ENCODE data around the gene HPS6. TPM values are rescaled to one million over a fixed set of nuclear protein-coding genes. Genes with fewer than 3 reads are reported as not detected.

Gene HPS6
- total and polyA plus RNA-seq, 12 donors, result 4.5 to 46.0 (median 20.4) TPM

DNA sequence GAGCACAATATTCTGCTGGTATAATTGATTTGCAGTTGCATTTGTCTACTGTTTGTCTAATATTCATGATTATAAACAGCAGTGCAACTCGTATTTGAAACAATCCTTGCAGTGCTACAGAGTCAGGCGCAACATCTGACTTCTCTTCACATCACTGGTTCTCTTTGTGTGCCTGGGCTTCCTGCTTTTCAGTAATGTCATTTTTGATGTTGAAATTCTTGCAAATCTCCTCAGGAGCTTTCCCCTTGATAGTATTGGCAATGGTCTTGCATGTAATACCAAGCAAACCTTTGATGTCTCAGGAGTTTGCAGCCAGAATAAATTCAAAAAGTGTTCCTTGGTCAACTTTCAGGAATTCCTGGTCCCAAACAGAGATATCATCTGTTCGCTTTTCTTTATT, 20.2 kb downstream of the HPS6 start:
- TF ChIP-seq, protein P1, sequence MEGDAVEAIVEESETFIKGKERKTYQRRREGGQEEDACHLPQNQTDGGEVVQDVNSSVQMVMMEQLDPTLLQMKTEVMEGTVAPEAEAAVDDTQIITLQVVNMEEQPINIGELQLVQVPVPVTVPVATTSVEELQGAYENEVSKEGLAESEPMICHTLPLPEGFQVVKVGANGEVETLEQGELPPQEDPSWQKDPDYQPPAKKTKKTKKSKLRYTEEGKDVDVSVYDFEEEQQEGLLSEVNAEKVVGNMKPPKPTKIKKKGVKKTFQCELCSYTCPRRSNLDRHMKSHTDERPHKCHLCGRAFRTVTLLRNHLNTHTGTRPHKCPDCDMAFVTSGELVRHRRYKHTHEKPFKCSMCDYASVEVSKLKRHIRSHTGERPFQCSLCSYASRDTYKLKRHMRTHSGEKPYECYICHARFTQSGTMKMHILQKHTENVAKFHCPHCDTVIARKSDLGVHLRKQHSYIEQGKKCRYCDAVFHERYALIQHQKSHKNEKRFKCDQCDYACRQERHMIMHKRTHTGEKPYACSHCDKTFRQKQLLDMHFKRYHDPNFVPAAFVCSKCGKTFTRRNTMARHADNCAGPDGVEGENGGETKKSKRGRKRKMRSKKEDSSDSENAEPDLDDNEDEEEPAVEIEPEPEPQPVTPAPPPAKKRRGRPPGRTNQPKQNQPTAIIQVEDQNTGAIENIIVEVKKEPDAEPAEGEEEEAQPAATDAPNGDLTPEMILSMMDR (IDR thresholded peaks at IDR 0.05), result no peak
- no peak for TF ChIP-seq POLR2A (IDR thresholded peaks at IDR 0.05)
- no peaks in the 10 kb centered on the region for H3K36me3 ChIP-seq (replicated peaks in 1 of 2)
- DNase-seq, result no peak
- no peak overlapping the region for H3K4me3 ChIP-seq
- intact Hi-C loops (cut with DNase I), result no loop called here
- H3K27me3 ChIP-seq, result no peaks in the 10 kb centered on the region
- no peaks in the 10 kb centered on the region for H3K4me1 ChIP-seq (replicated peaks in 1 of 2)
- WGBS, 4 donors, result 77 to 93% (median 88%) methylated on average over 3 of the region's 3 CpGs
- no peak overlapping the region for H3K27ac ChIP-seq
- H3K9me3 ChIP-seq (replicated peaks in 1 of 3), result no peaks in the 10 kb centered on the region

DNA sequence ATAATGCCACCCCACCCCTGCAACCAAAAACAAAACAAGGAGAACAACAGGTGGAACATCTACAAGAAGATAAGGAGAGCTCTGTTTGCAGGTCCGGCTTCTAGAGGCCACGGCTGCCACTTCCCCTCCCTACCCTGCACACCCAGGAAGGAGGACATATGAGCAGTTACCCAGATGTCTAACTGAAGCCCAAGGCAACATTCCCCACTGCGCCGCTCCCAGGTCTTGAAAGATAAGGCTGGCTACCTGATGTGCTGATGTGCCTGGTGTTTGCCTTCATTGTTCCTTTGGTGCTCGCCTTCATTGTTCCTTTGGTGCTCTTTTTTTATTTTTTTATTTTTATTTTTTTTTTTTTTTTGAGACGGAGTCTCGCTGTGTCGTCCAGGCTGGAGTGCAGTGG, 21.0 kb downstream of the HPS6 start:
- no peak for TF ChIP-seq POLR2A (IDR thresholded peaks at IDR 0.05)
- TF ChIP-seq, protein P1 (IDR thresholded peaks at IDR 0.05), result no peak
- no peak for DNase-seq
- Histone ChIP-seq H3K4me3 (no peak overlapping the region), H3K27me3 (no peaks in the 10 kb centered on the region), H3K9me3 (replicated peaks in 1 of 3) (no peaks in the 10 kb centered on the region), H3K27ac (no peak overlapping the region), H3K36me3 (replicated peaks in 1 of 2) (no peaks in the 10 kb centered on the region), H3K4me1 (replicated peaks in 1 of 2) (no peaks in the 10 kb centered on the region)
- WGBS, 4 donors, result 92 to 96% (median 95%) methylated on average over 8 of the region's 8 CpGs
- intact Hi-C loops (cut with DNase I), result no loop called here

DNA sequence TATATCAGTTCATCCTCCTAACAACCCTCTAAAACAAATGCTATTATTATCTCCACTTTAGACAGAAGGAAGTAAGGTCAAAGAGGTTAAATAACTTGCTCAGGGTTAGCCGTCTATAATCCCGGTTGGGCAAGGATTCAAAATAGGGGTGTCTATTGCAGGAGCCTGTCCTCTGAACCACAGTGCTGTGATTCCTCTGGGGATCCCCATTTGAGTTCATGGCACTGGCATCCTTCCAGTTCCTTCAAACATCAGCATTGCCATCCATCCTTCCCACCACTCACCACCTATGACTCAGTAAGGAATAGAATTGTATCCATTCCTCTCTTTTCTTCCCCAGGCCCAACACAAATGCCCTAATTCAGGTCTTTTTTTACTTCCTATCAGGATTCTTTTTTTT, 25.6 kb downstream of the HPS6 start:
- Histone ChIP-seq H3K4me3 (no peak overlapping the region), H3K4me1 (replicated peaks in 1 of 2) (no peaks in the 10 kb centered on the region), H3K9me3 (replicated peaks in 1 of 3) (no peaks in the 10 kb centered on the region), H3K27me3 (no peaks in the 10 kb centered on the region), H3K36me3 (replicated peaks in 1 of 2) (no peaks in the 10 kb centered on the region), H3K27ac (no peak overlapping the region)
- intact Hi-C loops (cut with DNase I), result no loop called here
- 69 to 80% (median 77%) methylated on average over 2 of the region's 2 CpGs for WGBS, 4 donors
- TF ChIP-seq, protein P1 (IDR thresholded peaks at IDR 0.05), result no peak
- no peak for TF ChIP-seq POLR2A (IDR thresholded peaks at IDR 0.05)
- no peak for DNase-seq

GRCh38 chr10:102096449-102096848, 31.3 kb downstream of the HPS6 start:
- no peaks in the 10 kb centered on the region for H3K4me1 ChIP-seq (replicated peaks in 1 of 2)
- WGBS, 4 donors, result 85 to 94% (median 94%) methylated on average over 7 of the region's 7 CpGs

More at GRCh38 chr10:102096449-102096848, 31.3 kb downstream of the HPS6 start:
- no peak for DNase-seq
- H3K27ac ChIP-seq, result no peak overlapping the region
- no peak for TF ChIP-seq POLR2A (IDR thresholded peaks at IDR 0.05)
- TF ChIP-seq, protein P1 (IDR thresholded peaks at IDR 0.05), result no peak
- no peaks in the 10 kb centered on the region for H3K27me3 ChIP-seq
- H3K36me3 ChIP-seq (replicated peaks in 1 of 2), result no peaks in the 10 kb centered on the region
- H3K4me3 ChIP-seq, result no peak overlapping the region
- intact Hi-C loops (cut with DNase I), result no loop called here
- H3K9me3 ChIP-seq (replicated peaks in 1 of 3), result no peaks in the 10 kb centered on the region

All from adrenal gland (tissue), 12 donors.